Measurements from ENCODE around the gene GSG1L.
"Not testable (repeated sequence)": the region's sequence is repeated elsewhere in the genome, so short reads cannot be mapped to it uniquely, and the experiment has no call there.

GSG1L gene

DNA sequence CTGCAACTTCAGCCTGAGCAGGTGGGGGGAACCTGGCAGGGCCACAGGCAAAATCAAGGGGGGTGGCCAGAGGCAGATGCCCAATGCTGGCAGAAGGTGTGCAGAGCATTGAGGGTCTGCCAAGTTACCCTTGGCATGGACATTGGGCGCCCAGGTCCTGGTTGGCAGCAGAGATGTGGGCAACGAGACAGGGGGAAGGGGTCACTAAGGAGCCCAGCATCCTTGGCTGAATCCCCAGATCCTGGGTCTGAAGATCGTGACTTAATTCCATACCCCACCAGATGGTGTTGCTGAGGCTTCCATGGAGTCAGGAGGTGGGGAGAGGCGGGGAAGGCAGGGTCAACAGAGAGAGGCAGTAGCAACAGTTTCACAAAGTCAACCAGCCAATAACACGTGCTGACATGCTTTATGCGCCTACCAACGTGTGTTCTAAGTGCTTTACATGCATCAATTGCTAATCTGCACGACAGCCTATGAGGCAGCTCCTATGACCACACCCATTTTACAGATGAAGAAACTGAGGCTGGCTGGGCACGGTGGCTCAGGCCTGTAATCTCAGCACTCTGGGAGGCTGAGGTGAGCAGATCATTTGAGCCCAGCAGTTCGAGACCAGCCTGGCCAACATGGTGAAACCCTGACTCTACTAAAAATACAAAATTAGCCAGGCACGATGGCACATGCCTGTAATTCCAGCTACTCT lies 83.3 kb downstream of the GSG1L start:
- no peak for DNase-seq (ENCODE audit: low read depth)

DNA sequence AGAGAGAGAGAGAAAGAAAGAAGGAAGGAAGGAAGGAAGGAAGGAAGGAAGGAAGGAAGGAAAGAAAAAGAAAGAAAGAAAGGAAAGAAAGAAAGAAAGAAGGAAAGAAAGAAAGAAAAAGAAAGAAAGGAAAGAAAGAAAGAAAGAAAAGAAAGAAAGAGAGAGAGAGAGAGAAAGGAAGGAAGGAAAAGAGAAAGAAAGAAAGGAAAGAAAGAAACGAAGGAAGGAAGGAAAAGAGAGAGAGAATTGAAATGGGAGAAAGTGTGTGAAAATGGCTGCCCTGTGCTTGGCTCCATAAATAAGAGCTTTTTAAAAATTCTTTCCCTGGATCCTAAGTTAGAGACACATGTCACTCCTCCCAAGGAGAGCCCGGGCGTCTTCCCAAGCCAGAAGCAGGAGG lies 83.8 kb downstream of the GSG1L start:
- not testable (repeated sequence) for DNase-seq (ENCODE audit: low read depth)

- no peak for DNase-seq (ENCODE audit: low read depth)
These were observed 84.6 kb downstream of the GSG1L start for GRCh38 chr16:27978876-27979275.

- DNase-seq (ENCODE audit: low read depth), result no peak
These were observed 85.5 kb downstream of the GSG1L start for GRCh38 chr16:27977966-27978365.

DNA sequence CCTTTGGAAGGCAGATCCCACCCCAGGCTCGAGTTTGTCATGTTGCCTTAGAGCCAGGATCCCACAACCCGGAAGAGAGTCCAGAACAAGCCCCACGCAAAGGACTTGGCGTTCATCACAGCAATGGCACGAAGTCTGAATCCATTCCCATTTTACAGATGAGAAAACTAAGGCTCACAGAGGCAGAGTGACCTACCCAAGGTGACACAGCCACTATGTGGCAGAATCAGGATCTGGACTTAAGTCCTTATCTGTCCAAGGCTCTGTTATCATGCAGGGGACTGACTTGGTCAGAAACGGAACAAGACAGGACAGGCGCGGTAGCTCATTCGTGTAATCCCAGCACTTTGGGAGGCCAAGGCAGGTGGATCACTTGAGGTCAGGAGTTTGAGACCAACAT lies 86.5 kb downstream of the GSG1L start:
- DNase-seq (ENCODE audit: low read depth), result no peak

DNA sequence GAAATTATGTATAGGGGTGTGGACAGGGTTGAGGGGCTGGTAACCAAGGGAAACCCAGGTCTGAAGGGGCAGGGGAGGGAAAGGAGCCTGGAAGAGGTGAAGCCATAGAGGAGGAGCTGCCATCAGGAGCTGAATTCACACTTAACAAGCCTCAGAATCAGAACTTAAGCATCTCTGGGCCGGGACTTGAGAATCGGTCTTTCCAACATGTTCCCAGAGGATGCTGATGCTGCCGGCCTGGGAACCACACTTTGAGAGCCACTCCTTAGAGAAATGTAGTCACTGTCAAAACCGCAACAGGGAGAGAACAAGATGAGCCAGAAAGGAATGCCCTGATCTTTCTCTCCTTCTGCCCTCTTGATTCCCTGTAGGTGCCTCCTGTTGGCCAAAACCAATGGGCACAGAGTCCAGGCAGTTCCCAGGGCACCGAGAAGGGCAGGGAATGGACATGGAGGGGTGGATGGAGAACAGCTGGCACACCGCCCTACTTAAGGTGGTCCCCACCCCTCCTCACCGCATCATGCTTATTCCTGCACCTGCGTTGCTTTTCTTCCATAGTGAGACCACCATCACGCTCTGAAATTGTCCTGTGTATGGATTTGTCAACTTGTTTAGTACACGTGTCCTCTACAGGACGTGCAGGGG lies 88.5 kb downstream of the GSG1L start:
- DNase-seq (ENCODE audit: low read depth), result no peak

DNA sequence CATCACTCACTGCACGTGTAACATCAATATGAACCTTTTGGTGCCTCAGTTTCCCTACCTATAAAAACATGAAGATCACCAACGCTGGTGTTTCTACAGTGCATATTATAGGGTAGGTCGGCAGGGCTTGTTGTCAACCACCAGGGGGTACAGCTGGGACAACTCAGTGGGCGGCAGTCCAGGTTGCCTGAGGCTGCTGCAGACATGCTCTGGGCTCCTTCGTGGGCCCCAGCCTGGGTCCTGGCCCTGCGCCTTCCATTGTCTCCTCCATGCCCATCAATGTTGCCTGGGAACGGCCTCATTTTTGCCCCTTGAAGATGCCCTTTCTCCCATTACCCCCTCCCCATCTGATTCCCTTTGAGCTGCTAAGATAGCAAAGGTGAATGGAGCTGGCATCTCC lies 89.8 kb downstream of the GSG1L start:
- DNase-seq (ENCODE audit: low read depth), result no peak

DNA sequence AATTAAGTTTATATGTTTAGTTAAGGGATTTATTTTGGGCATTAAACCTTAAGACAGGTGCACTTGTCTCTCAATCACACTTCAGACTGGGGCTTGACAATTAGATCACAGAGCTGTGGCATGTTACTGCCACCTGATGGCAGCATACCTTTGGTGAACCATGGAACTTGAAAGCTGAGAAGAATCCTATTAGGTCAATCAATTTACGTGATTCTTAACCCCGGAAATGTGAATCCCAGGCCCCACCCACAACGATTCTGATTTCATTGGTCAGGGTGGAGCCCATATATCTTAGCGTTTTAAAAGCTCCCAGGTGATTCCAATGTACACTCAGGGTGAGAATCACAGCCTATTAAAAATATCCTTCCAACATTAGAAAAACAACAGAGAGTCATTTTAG lies 91.0 kb downstream of the GSG1L start:
- no peak for DNase-seq (ENCODE audit: low read depth)

DNA sequence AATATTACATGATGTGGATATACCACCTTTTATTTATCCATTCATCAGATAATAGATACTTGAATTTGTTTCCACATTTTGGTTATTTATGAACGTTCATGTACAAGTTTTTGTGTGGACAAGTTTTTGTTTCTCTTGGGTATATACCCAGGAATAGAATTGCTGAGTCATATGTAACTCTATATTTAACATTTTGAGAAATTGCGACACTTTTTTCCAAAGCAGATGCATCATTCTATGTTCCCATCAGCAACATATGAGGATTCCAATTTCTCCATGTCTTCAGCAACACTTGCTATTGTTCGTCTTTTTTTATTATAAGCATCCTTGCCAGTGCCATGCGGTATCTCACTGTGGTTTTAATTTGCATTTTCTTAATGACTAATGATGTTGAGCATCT lies 93.9 kb downstream of the GSG1L start:
- DNase-seq (ENCODE audit: low read depth), result no peak

GRCh38 chr16:27967169-27967568 lies 96.3 kb downstream of the GSG1L start:
- no peak for DNase-seq (ENCODE audit: low read depth)

GRCh38 chr16:27966756-27967155 lies 96.8 kb downstream of the GSG1L start:
- no peak for DNase-seq (ENCODE audit: low read depth)

DNA sequence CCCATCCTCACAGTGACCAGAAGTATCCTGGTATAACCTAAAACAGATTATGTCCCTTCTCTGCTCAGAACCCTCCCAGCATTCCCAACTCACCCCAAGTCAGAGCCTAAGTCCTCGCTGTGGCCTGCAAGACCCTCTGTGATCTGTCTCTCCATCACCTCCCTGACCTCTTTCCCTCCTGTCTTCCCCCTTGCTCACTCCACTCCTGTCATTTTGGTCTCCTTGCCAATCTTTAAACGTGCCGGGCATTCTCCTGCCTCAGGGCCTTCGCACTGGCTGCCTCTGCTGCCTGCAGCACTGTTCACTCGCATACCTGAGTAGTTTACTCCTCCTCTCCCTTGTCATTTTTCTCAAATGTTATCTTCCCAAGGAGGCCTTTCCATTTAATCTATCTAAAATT lies 97.7 kb downstream of the GSG1L start:
- DNase-seq (ENCODE audit: low read depth), result no peak

DNA sequence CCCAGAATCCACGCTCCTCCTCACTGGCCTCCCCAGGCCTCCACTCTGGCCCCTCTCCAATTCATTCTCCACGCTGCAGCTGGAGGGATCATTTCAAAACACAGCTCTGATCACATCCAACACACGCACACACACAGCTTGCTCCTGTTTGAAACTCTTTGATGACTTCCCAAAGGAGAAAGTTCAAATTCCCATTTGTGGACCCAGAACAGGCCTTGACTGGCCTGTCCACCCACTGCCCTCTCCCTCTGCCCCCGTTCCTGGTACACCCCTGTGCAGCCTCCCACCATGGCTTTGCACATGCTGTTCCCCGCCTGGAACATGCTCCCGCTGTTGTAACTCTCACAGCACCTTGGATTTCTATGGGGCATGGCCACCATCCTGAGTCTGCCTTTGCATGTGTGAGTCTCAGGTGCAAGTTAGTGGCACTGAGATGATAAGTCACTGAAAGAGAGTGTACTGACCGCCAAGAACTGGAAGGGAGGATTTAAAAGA lies 100.0 kb downstream of the GSG1L start:
- DNase-seq (ENCODE audit: low read depth), result no peak

DNA sequence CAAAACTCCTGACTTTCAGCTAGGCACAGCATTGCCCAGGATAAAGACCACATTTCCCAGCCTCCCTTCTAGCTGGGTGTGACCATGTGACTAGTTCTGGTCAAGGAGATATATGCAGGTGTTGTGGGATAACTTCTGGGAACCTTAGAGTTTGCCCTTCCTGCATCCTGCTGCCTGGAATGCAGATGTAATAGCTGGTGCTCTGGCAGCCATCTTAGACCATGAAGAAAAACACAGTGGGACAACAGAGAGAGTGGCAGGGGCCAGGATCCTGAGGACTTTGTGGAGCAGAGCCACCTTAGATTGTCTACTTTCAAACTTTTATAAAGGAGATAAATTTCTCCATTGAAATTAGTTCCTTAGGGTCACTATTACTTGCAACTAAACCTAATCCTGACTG lies 101.3 kb downstream of the GSG1L start:
- DNase-seq (ENCODE audit: low read depth), result no peak

DNA sequence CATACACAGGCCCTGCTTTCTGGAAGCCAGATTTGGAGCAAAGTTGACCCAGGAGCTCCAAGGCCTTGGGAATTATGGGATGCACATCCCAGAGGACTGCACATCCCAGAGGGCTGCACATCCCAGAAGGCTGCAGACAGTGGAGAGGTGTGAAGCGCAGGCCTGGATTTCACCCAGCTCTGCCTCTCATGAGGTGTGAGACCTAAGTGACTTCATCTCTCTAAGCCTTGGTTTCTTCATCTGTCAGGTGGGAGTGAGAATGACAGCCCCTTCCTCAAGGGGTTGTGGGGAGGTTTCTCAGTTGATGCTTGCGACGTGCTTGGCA lies 102.3 kb downstream of the GSG1L start:
- DNase-seq (ENCODE audit: low read depth), result no peak

DNA sequence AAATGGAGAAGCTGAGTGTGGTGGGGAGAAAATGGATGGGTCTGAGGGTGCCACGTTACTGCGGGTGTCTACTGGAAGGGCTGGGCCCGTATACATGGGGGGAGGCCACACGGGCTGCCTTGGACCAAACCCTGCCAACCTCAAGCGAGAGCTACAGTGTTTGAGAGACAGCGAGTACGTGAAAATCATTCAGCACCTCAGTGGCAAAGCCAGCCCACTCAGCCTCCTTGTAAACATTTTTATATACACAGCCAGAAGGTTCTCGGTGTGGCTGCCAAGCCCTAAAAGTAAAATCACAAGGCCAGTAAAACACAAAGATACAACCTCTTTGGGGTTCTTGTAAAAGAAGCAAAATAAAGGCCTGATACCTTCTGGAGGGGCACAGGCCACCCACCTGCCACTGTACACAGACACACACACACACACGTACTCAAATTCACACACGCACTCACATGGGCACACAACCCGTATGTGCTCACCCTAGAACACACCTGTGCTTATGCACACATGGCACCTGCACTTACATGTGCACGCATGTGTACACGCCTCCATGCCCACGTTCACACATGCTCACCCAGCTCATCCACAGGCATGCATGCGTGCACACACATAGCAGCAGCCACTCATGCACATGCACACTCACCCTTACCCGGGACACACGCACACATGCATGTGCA lies 102.8 kb downstream of the GSG1L start:
- no peak for DNase-seq (ENCODE audit: low read depth)

DNA sequence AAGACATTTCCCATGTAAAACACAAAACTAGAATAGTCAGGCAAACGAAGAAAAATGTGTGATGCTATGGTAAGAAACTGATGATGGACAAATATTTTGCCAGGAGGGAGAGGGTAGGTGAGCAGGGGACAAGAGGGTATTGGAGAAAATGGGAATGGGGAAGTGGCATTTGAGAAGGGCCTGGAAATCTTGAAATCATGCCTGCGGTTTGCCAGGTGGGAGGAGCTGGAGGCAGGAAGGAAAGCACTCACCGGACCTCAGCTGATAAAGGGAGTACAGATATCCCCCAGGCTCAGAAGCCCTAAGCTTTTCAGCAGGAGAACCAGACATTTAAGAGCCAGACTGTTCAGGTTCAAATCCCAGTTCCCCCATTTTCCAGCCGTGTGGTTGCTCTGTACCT lies 103.6 kb downstream of the GSG1L start:
- no peak for DNase-seq (ENCODE audit: low read depth)

DNA sequence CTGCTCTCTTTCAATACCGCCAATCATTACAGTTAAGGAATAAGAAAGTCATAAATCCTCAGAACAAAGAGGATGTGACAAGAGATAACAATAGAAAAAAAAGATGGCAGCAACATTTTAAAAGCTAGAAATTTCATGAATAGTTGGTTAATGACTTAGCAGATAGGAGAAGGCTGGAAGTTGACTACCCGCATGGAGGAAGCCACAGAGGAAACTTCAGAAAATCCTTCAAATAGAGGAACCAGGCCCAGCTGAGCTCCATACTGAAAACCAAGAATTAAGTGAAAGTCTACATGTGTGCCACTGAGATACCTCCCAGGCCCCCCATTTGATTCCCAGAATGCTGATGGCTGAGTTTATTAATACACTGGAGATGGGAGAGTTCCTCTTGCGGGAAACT lies 109.3 kb downstream of the GSG1L start:
- no peak for DNase-seq (ENCODE audit: low read depth)

- no peak for DNase-seq (ENCODE audit: low read depth)
These were observed 110.7 kb downstream of the GSG1L start for GRCh38 chr16:27952811-27953210.

GRCh38 chr16:27951489-27952120 lies 111.9 kb downstream of the GSG1L start:
- DNase-seq (ENCODE audit: low read depth), result no peak

- no peak for DNase-seq (ENCODE audit: low read depth)
These were observed 113.2 kb downstream of the GSG1L start for GRCh38 chr16:27950206-27950887.

DNA sequence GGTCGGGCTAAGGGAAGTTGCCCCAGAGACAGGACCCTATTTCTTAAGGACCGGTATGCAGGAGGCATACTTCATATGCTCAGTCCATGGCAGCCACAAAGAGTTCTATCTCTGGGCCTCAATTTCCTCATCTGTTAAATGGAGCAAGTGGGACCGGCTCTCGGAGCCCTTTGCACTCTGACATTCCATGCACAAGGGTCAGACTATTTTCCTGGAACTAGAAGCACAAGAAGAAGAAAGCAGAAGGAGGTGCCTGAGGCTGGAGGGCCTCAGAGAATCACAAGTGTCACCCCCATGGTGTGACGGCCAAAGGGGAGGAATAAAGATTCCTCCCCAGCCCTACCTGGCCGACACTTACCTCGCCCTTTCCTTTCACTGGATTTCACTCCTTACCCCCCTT lies 115.8 kb downstream of the GSG1L start:
- DNase-seq (ENCODE audit: low read depth), result no peak

Measured in stimulated activated CD8-positive, alpha-beta memory T cell treated with anti-CD3 and anti-CD28 coated beads, Interleukin-15, amount 100 ng/mL, for 24 hours (primary cell).